HUES6 (cell line): ENCODE measurements around the gene GPATCH1.
A peak's percentile ranks its signal among the peaks of the same experiment; 100 is the strongest.

Experiments used
- H3K27ac ChIP-seq: 2 replicates; pipeline ENCODE4 v1.7.0; 2013; ENCODE audit warnings: low read depth, mild to moderate bottlenecking, low read length, inconsistent platforms
- H3K27me3 ChIP-seq: 2 replicates; pipeline ENCODE4 v1.6.1; 2013; ENCODE audit warnings: low read length; ENCODE audit not compliant: control insufficient read depth, insufficient read depth
- H3K36me3 ChIP-seq: 2 replicates; pipeline ENCODE4 v1.6.1; 2013; ENCODE audit warnings: low read length; ENCODE audit not compliant: control insufficient read depth, insufficient read depth
- H3K4me1 ChIP-seq: 2 replicates; pipeline ENCODE4 v1.6.1; 2013; ENCODE audit warnings: low read length; ENCODE audit not compliant: control insufficient read depth, insufficient read depth
- H3K4me3 ChIP-seq: 2 replicates; pipeline ENCODE4 v1.5.1; 2013; ENCODE audit warnings: low read depth, low read length
- H3K9ac ChIP-seq: one replicate; pipeline ENCODE4 v1.6.1; 2013; ENCODE audit warnings: mild to moderate bottlenecking, low read length
- H3K9me3 ChIP-seq: 2 replicates; pipeline ENCODE4 v1.6.1; 2013; ENCODE audit warnings: low read depth, low read length; ENCODE audit not compliant: control insufficient read depth, insufficient read depth

Gene GPATCH1

DNA sequence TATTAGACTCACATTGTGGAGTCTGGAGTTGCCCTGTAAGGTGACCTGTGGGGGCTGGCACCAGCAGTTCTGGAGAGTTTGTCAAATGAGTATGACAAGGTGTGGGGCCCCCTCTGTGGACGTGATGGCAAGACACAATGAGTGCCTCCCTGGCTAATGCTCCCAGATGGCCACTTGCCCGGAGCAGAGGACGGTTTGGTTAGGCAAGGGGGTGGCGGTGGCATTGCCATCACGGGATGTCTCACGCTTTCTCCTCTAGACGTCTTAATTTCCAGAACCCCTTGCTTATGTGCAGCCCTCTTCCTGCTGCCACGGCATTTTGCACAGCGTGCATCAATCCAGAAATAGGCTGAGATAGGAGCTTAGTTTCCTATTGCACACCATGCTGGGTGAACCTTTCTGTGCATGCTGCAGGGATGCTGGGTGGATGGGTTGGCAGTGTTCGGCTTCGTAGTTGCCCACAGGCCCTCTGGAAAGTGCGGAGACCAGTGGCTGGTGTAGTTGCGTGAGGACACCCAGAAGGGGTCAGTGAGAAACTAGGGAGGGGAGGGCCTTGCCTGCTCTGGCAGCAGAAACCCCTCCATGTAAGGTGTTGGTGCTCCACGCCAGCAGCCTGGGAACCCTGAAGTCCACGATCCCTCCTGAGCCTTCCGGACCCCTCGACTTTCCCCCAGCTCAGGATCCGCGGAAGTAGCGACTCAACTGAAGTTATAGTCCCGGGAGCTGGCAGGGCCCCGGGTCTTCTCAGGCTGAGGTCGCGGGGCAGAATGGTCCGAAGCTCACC is 95.1 kb downstream of the GPATCH1 start:
- Histone ChIP-seq H3K27ac (peak overlapping the region; percentile 76), H3K4me1 (peaks cover 12% of the 10 kb centered on the region), H3K36me3 (no peaks in the 10 kb centered on the region), H3K27me3 (peaks cover 9% of the 10 kb centered on the region), H3K9me3 (no peaks in the 10 kb centered on the region), H3K4me3 (peak overlapping the region; percentile 78), H3K9ac (peak overlapping the region; percentile 86)

- H3K9me3 ChIP-seq = no peaks in the 10 kb centered on the region
- H3K4me3 ChIP-seq = peak overlapping the region; percentile 78
- peaks cover 12% of the 10 kb centered on the region for H3K4me1 ChIP-seq
Observed at GRCh38 chr19:33176670-33177416, 95.9 kb downstream of the GPATCH1 start.

GRCh38 chr19:33177417-33177979 is 96.5 kb downstream of the GPATCH1 start:
- H3K27ac ChIP-seq = no peak overlapping the region
- peaks cover 9% of the 10 kb centered on the region for H3K27me3 ChIP-seq
- H3K9ac ChIP-seq = peak overlapping the region; percentile 47
- H3K36me3 ChIP-seq = no peaks in the 10 kb centered on the region
- H3K4me1 ChIP-seq = peaks cover 12% of the 10 kb centered on the region
- H3K9me3 ChIP-seq = no peaks in the 10 kb centered on the region
- peak overlapping the region; percentile 78 for H3K4me3 ChIP-seq

More at GRCh38 chr19:33176670-33177416, 95.9 kb downstream of the GPATCH1 start:
- peaks cover 9% of the 10 kb centered on the region for H3K27me3 ChIP-seq
- H3K27ac ChIP-seq = peak overlapping the region; percentile 76
- H3K36me3 ChIP-seq = no peaks in the 10 kb centered on the region
- H3K9ac ChIP-seq = peak overlapping the region; percentile 86
